ENCODE results near the gene PARD3B. TPM values are rescaled to one million over a fixed set of nuclear protein-coding genes. Genes with fewer than 3 reads are reported as not detected.

The PARD3B gene
- total RNA-seq, 1 experiment from 2014 or later: 3.6 TPM

DNA sequence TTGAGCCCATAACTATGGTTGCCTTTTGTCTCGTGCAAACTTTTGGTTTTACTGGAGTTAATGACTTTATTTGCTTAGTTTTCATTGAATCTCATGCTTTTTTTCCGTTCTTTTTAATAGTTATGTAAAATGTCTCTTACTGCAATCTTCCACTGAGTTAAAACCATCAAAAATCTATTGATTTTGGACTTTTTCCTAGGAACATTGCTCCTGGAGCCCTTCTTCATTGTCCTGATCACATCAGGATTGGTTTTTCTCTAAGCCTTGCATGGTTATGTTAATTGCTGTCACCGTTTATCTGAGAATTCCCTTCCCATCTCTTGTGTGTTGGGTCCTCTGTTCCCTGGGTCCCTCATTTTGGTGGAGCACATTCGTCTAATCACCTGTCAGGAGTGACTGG, 125.5 kb downstream of the PARD3B start:
- H3K27me3 ChIP-seq (ENCODE audit: control insufficient read depth, insufficient read depth, low read length): no peaks in the 10 kb centered on the region
- ChIA-PET POLR2A (no interaction called here), CTCF (no interaction called here)
- H3K36me3 ChIP-seq (ENCODE audit: control insufficient read depth, insufficient read depth, low read length): no peaks in the 10 kb centered on the region
- H3K27ac ChIP-seq (ENCODE audit: low read length): no peak overlapping the region; the same call in 1 of the 2 replicates
- TF ChIP-seq SIN3A (IDR thresholded peaks at IDR 0.05; ENCODE audit: borderline replicate concordance, insufficient read depth, low read depth, low read length) (no peak), TCF7L2 (IDR thresholded peaks at IDR 0.05; ENCODE audit: low read depth, low read length) (no peak), POLR2AphosphoS5 (IDR thresholded peaks at IDR 0.05; ENCODE audit: low read depth, low read length) (no peak)
- TF ChIP-seq, protein P1, sequence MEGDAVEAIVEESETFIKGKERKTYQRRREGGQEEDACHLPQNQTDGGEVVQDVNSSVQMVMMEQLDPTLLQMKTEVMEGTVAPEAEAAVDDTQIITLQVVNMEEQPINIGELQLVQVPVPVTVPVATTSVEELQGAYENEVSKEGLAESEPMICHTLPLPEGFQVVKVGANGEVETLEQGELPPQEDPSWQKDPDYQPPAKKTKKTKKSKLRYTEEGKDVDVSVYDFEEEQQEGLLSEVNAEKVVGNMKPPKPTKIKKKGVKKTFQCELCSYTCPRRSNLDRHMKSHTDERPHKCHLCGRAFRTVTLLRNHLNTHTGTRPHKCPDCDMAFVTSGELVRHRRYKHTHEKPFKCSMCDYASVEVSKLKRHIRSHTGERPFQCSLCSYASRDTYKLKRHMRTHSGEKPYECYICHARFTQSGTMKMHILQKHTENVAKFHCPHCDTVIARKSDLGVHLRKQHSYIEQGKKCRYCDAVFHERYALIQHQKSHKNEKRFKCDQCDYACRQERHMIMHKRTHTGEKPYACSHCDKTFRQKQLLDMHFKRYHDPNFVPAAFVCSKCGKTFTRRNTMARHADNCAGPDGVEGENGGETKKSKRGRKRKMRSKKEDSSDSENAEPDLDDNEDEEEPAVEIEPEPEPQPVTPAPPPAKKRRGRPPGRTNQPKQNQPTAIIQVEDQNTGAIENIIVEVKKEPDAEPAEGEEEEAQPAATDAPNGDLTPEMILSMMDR (IDR thresholded peaks at IDR 0.05): no peak
- TF ChIP-seq, protein P2, sequence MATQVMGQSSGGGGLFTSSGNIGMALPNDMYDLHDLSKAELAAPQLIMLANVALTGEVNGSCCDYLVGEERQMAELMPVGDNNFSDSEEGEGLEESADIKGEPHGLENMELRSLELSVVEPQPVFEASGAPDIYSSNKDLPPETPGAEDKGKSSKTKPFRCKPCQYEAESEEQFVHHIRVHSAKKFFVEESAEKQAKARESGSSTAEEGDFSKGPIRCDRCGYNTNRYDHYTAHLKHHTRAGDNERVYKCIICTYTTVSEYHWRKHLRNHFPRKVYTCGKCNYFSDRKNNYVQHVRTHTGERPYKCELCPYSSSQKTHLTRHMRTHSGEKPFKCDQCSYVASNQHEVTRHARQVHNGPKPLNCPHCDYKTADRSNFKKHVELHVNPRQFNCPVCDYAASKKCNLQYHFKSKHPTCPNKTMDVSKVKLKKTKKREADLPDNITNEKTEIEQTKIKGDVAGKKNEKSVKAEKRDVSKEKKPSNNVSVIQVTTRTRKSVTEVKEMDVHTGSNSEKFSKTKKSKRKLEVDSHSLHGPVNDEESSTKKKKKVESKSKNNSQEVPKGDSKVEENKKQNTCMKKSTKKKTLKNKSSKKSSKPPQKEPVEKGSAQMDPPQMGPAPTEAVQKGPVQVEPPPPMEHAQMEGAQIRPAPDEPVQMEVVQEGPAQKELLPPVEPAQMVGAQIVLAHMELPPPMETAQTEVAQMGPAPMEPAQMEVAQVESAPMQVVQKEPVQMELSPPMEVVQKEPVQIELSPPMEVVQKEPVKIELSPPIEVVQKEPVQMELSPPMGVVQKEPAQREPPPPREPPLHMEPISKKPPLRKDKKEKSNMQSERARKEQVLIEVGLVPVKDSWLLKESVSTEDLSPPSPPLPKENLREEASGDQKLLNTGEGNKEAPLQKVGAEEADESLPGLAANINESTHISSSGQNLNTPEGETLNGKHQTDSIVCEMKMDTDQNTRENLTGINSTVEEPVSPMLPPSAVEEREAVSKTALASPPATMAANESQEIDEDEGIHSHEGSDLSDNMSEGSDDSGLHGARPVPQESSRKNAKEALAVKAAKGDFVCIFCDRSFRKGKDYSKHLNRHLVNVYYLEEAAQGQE (IDR thresholded peaks at IDR 0.05; ENCODE audit: insufficient read depth in 1 of 2, low read depth in 2 of 2, low read length in 1 of 2): no peak
- no peaks in the 10 kb centered on the region for H3K4me1 ChIP-seq (ENCODE audit: control insufficient read depth, insufficient read depth, low read length)
- ATAC-seq (no peak), DNase-seq (ENCODE audit: low read depth, low spot score) (no peak)
- in situ Hi-C loops (cut with HindIII; ENCODE audit: low pct_unique_long_range_greater_than_20kb, low sequenced_read_pairs) (no loop called here), intact Hi-C loops (cut with micrococcal nuclease; ENCODE audit: unreplicated experiment) (no loop called here)
- H3K4me3 ChIP-seq (ENCODE audit: low read depth in 2 of 2, low read length in 2 of 2): no peak overlapping the region
- BruUV-seq (replicated peaks): no TSS peak
- no peaks in the 10 kb centered on the region for H3K9me3 ChIP-seq (ENCODE audit: control insufficient read depth, insufficient read depth, low read depth, low read length)

DNA sequence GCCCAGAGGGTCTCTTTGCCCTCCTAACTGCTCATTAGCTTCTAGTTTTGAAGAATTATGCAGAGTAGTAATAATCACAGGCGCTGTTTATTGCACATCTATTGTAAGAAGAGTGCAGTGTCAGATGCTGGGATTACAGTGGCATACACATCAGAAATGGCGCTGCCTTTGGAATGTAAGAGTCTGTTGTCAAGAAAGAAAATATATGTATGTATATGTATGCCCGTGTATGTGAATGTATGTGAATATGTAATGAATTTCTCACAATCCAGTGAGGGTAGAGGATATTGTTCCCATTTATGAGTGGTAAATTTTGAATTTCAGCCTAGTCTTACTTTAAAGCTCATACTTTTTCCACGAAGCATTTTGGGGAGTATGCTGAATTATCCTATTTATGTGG, 127.5 kb downstream of the PARD3B start:
- H3K4me3 ChIP-seq (ENCODE audit: low read depth in 2 of 2, low read length in 2 of 2): no peak overlapping the region
- intact Hi-C loops (cut with micrococcal nuclease; ENCODE audit: unreplicated experiment): no loop called here
- no peaks in the 10 kb centered on the region for H3K36me3 ChIP-seq (ENCODE audit: control insufficient read depth, insufficient read depth, low read length)
- no peaks in the 10 kb centered on the region for H3K4me1 ChIP-seq (ENCODE audit: control insufficient read depth, insufficient read depth, low read length)
- CTCF ChIA-PET: interaction anchor here (0.5 kb wide), 1 partner anchor 294 kb away, joined by 5 read pairs; no protein-coding TSS in a partner anchor
- no TSS peak for BruUV-seq (replicated peaks)
- POLR2A ChIA-PET: no interaction called here
- H3K27me3 ChIP-seq (ENCODE audit: control insufficient read depth, insufficient read depth, low read length): no peaks in the 10 kb centered on the region
- TF ChIP-seq TCF7L2 (IDR thresholded peaks at IDR 0.05; ENCODE audit: low read depth, low read length) (no peak), SIN3A (IDR thresholded peaks at IDR 0.05; ENCODE audit: borderline replicate concordance, insufficient read depth, low read depth, low read length) (no peak)
- TF ChIP-seq, protein P1 (IDR thresholded peaks at IDR 0.05): no peak
- ATAC-seq: no peak
- DNase-seq (ENCODE audit: low read depth, low spot score): no peak
- in situ Hi-C loops (cut with HindIII; ENCODE audit: low pct_unique_long_range_greater_than_20kb, low sequenced_read_pairs): no loop called here
- no peak overlapping the region for H3K27ac ChIP-seq (ENCODE audit: low read length)
- H3K9me3 ChIP-seq (ENCODE audit: control insufficient read depth, insufficient read depth, low read depth, low read length): no peaks in the 10 kb centered on the region

Measured in Panc1 (cell line).